GM12873 (cell line): ENCODE results near the gene RAB43.

Experiments used
- CTCF ChIP-seq: IDR thresholded peaks from 2 replicates; pipeline ENCODE4 v1.5.1; 2012; ENCODE audit warnings: low read depth, mild to moderate bottlenecking, moderate library complexity, low read length, control low read depth; ENCODE audit not compliant: insufficient read depth; ENCODE audit errors: missing control alignments

The RAB43 gene

GRCh38 chr3:129046732-129047552 is 74.7 kb downstream of the RAB43 start:
- no peak for TF ChIP-seq CTCF

- TF ChIP-seq CTCF, result no peak
Observed at GRCh38 chr3:129046037-129046731, 75.4 kb downstream of the RAB43 start.

GRCh38 chr3:129045675-129046036 is 75.9 kb downstream of the RAB43 start:
- TF ChIP-seq CTCF, result no peak

- TF ChIP-seq CTCF, result no peak
Observed at GRCh38 chr3:129040579-129041300, 80.9 kb downstream of the RAB43 start.

GRCh38 chr3:129040039-129040336 is 81.6 kb downstream of the RAB43 start:
- TF ChIP-seq CTCF, result no peak

GRCh38 chr3:129039271-129040038 is 82.1 kb downstream of the RAB43 start:
- TF ChIP-seq CTCF, result no peak
